H9 (cell line): ENCODE measurements around the gene COL23A1. TPM values are rescaled to one million over a fixed set of nuclear protein-coding genes. Genes with fewer than 3 reads are reported as not detected.

Experiments used
- DNase-seq: peaks from one replicate; pipeline ENCODE4 v3.0.0-alpha.2; 2017
- H2AFZ ChIP-seq: one replicate; pipeline ENCODE4 v1.6.1; 2013; ENCODE audit warnings: mild to moderate bottlenecking, low read length, control low read depth, moderate library complexity
- H2AK5ac ChIP-seq: 2 replicates; pipeline ENCODE4 v1.6.1; 2013; ENCODE audit warnings: low read length, control low read depth, mixed read lengths; ENCODE audit not compliant: insufficient read length
- H2BK120ac ChIP-seq: one replicate; pipeline ENCODE4 v1.6.1; 2013; ENCODE audit warnings: low read depth, mild to moderate bottlenecking, low read length, control low read depth, inconsistent platforms; ENCODE audit not compliant: poor library complexity, severe bottlenecking
- H2BK12ac ChIP-seq: 2 replicates; pipeline ENCODE4 v1.6.1; 2013; ENCODE audit warnings: low read length, control low read depth, mixed read lengths, low read depth; ENCODE audit not compliant: insufficient read length
- H2BK15ac ChIP-seq: 2 replicates; pipeline ENCODE4 v1.6.1; 2013; ENCODE audit warnings: low read depth, low read length, control low read depth
- H2BK20ac ChIP-seq: one replicate; pipeline ENCODE4 v1.6.1; 2013; ENCODE audit warnings: low read depth, mild to moderate bottlenecking, low read length, control low read depth, inconsistent platforms; ENCODE audit not compliant: poor library complexity, severe bottlenecking
- H2BK5ac ChIP-seq: 2 replicates; pipeline ENCODE4 v1.6.1; 2013; ENCODE audit warnings: low read length, control low read depth, mixed read lengths; ENCODE audit not compliant: insufficient read length
- H3K14ac ChIP-seq: 2 replicates; pipeline ENCODE4 v1.6.1; 2013; ENCODE audit warnings: low read length, control low read depth; ENCODE audit not compliant: insufficient read depth
- H3K18ac ChIP-seq: 2 replicates; pipeline ENCODE4 v1.6.1; 2013; ENCODE audit warnings: low read depth, mild to moderate bottlenecking, mixed read lengths, low read length, control low read depth; ENCODE audit not compliant: insufficient read length
- H3K23ac ChIP-seq: 2 replicates; pipeline ENCODE4 v1.6.1; 2013; ENCODE audit warnings: low read length, control low read depth, mixed read lengths, low read depth; ENCODE audit not compliant: insufficient read length
- H3K23me2 ChIP-seq: 2 replicates; pipeline ENCODE4 v1.6.1; 2013; ENCODE audit warnings: low read depth, mild to moderate bottlenecking, mixed read lengths, low read length, control low read depth; ENCODE audit not compliant: insufficient read length, poor library complexity, severe bottlenecking
- H3K27ac ChIP-seq: 2 replicates; pipeline ENCODE4 v1.5.1; 2013; ENCODE audit warnings: low read length, control low read depth, mixed read lengths, low read depth; ENCODE audit not compliant: insufficient read length
- H3K27me3 ChIP-seq: 2 replicates; pipeline ENCODE4 v1.6.1; 2013; ENCODE audit warnings: low read length, control low read depth, inconsistent platforms; ENCODE audit not compliant: insufficient read depth
- H3K4ac ChIP-seq: 2 replicates; pipeline ENCODE4 v1.6.1; 2013; ENCODE audit warnings: low read depth, mild to moderate bottlenecking, control low read depth, inconsistent platforms, low read length, moderate library complexity
- H3K4me1 ChIP-seq: 2 replicates; pipeline ENCODE4 v1.6.1; 2013; ENCODE audit warnings: low read length, control low read depth, inconsistent platforms; ENCODE audit not compliant: insufficient read depth
- H3K4me2 ChIP-seq: 2 replicates; pipeline ENCODE4 v1.6.1; 2013; ENCODE audit warnings: low read length, control low read depth, mixed read lengths; ENCODE audit not compliant: insufficient read length, insufficient read depth
- H3K56ac ChIP-seq: 2 replicates; pipeline ENCODE4 v1.6.1; 2013; ENCODE audit warnings: low read depth, mild to moderate bottlenecking, mixed read lengths, low read length, control low read depth; ENCODE audit not compliant: insufficient read length
- H3K79me1 ChIP-seq: 2 replicates; pipeline ENCODE4 v1.6.1; 2013; ENCODE audit warnings: low read depth, mild to moderate bottlenecking, moderate library complexity, low read length, control low read depth, inconsistent platforms; ENCODE audit not compliant: insufficient read depth, poor library complexity, severe bottlenecking
- H3K79me2 ChIP-seq: 2 replicates; pipeline ENCODE4 v1.6.1; 2013; ENCODE audit warnings: low read length, control low read depth, inconsistent platforms; ENCODE audit not compliant: insufficient read depth
- H3K9ac ChIP-seq: 2 replicates; pipeline ENCODE4 v1.6.1; 2013; ENCODE audit warnings: low read length, control low read depth, mixed read lengths; ENCODE audit not compliant: insufficient read length; ENCODE audit errors: extremely low read depth
- H3K9me3 ChIP-seq: one replicate; pipeline ENCODE4 v1.6.1; 2013; ENCODE audit warnings: low read depth, low read length, inconsistent platforms; ENCODE audit not compliant: control insufficient read depth
- H3T11ph ChIP-seq: one replicate; pipeline ENCODE4 v1.6.1; 2013; ENCODE audit warnings: mild to moderate bottlenecking, low read length, control low read depth, inconsistent platforms
- H4K20me1 ChIP-seq: one replicate; pipeline ENCODE4 v1.6.1; 2013; ENCODE audit not compliant: control insufficient read depth, insufficient read length, insufficient read depth
- H4K5ac ChIP-seq: 2 replicates; pipeline ENCODE4 v1.6.1; 2013; ENCODE audit warnings: low read depth, mild to moderate bottlenecking, mixed read lengths, low read length, control low read depth; ENCODE audit not compliant: insufficient read length
- H4K8ac ChIP-seq: replicated peaks from 2 replicates; pipeline ENCODE4 v1.6.1; 2013; ENCODE audit warnings: low read length, control low read depth, mixed read lengths, low read depth; ENCODE audit not compliant: insufficient read length
- H4K91ac ChIP-seq: 2 replicates; pipeline ENCODE4 v1.6.1; 2013; ENCODE audit warnings: low read depth, mild to moderate bottlenecking, moderate library complexity, mixed read lengths, low read length, control low read depth; ENCODE audit not compliant: insufficient read length
- H3K27ac Mint-ChIP-seq, 3 experiments: 2 replicates in 2 of 3; 3 replicates in 1 of 3; pipeline ENCODE4 v1.8.0; 2020 to 2021; ENCODE audit warnings: mixed read lengths in 3 of 3, mild to moderate bottlenecking in 1 of 3, moderate library complexity in 1 of 3
- H3K27me3 Mint-ChIP-seq: 2 replicates; pipeline ENCODE4 v1.8.0; 2021; ENCODE audit warnings: low read depth, mild to moderate bottlenecking, moderate library complexity, mixed read lengths
- H3K36me3 Mint-ChIP-seq, 3 experiments: 2 replicates in 2 of 3; 3 replicates in 1 of 3; pipeline ENCODE4 v1.8.0; 2020 to 2021; ENCODE audit warnings: low read depth in 3 of 3, mixed read lengths in 3 of 3; ENCODE audit not compliant: insufficient read depth in 1 of 3
- H3K4me1 Mint-ChIP-seq, 2 experiments: 2 replicates each; pipeline ENCODE4 v1.8.0; 2020; ENCODE audit warnings: mixed read lengths in 2 of 2
- H3K4me3 Mint-ChIP-seq, 2 experiments: 2 replicates in 1 of 2; 3 replicates in 1 of 2; pipeline ENCODE4 v1.8.0; 2020 to 2021; ENCODE audit warnings: mild to moderate bottlenecking in 2 of 2, mixed read lengths in 2 of 2, moderate library complexity in 1 of 2
- H3K9me3 Mint-ChIP-seq, 2 experiments: 2 replicates in 1 of 2; 3 replicates in 1 of 2; pipeline ENCODE4 v1.8.0; 2020; ENCODE audit warnings: mild to moderate bottlenecking in 2 of 2, mixed read lengths in 2 of 2, moderate library complexity in 1 of 2
- WGBS: extraction: QIAGEN DNeasy Blood & Tissue Kit; methylation state at CpG from one replicate; pipeline ENCODE4 v1.1.7; 2013; ENCODE audit warnings: missing lambda C conversion rate, low lambda C conversion rate, mixed read lengths; ENCODE audit not compliant: insufficient read length; ENCODE audit errors: extremely low coverage; 5-methylcytosine and 5-hydroxymethylcytosine counted together
- total RNA-seq: library from RNA; stranded (reverse); gene quantifications from 2 replicates; pipeline ENCODE4 v1.2.1, GENCODE V29; 2021
- TF ChIP-seq, protein P1 (sequence below): fragments of 200-600 bp; sonication (generic); conservative IDR thresholded peaks from 3 replicates; pipeline ENCODE4 v1.8.0; 2021; ENCODE audit warnings: antibody characterized with exemption, mild to moderate bottlenecking

Gene COL23A1
- total RNA-seq, 1 experiment from 2014 or later = 2.6 TPM

DNA sequence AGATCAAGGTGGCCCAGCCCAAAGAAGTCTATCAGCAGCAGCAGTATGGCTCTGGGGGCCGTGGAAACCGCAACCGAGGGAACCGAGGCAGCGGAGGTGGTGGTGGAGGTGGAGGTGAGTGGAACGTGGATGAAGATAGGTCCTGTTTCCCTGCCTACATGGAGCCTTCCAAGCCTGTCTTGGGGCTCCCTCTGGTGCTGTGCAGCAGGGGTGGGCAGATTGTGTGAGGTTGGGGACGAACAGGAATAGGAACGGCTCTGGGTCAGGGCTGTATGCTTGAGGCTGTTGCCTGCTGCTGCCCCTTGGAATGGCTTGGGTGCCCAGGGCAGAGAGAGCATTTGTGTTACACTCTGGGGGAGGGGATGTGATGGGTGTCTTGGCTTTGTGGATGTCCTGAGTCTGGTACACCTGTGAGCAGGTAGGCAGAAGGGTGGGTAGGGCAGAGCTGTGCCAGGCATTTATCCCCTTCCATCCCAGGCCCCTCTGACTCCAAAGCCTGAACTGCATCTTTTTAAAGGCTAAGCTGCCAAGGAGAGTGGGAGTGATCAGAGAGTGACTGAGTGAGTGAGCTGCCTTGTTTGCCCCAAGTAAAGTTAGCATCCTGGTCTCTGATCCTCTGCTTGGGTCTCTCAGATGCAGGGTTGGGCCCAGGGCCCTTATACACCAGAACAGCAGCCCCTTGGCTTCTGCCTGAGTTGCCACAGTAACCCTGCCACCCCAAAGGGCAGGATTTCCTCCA lies 380.7 kb downstream of the COL23A1 start:
- H4K91ac ChIP-seq = no peak overlapping the region

More for the DNA sequence above, 380.7 kb downstream of the COL23A1 start:
- Histone ChIP-seq H4K20me1 (no peaks in the 10 kb centered on the region), H4K8ac (no peak overlapping the region), H3K56ac (no peak overlapping the region), H2BK20ac (no peak overlapping the region), H3K27me3 (no peaks in the 10 kb centered on the region), H3K9me3 (no peaks in the 10 kb centered on the region), H3K23me2 (peaks cover 10% of the 10 kb centered on the region), H3K23ac (no peak overlapping the region), H2BK5ac (no peak overlapping the region), H3K14ac (no peak overlapping the region), H3T11ph (no peak overlapping the region), H3K9ac (no peak overlapping the region), H2BK120ac (no peak overlapping the region), H3K4me2 (no peak overlapping the region), H3K79me1 (peaks cover 9% of the 10 kb centered on the region), H2AFZ (no peak overlapping the region), H3K18ac (no peak overlapping the region), H3K4ac (no peak overlapping the region), H3K4me1 (no peaks in the 10 kb centered on the region; the same call in 1 of the 2 replicates), H2AK5ac (no peak overlapping the region), H2BK12ac (no peak overlapping the region), H2BK15ac (no peak overlapping the region), H3K79me2 (peaks cover 23% of the 10 kb centered on the region), H4K5ac (no peak overlapping the region), H3K27ac (no peak overlapping the region)
- DNase-seq = no peak
- Mint-ChIP-seq H3K27ac (peak overlapping the region in 2 of 3 experiments; percentile 57 to 88; a peak in 4 of 7 replicates), H3K36me3 (peaks cover 64 to 92% (median 90%) of the 10 kb centered on the region in 3 experiments), H3K4me3 (0 out of 5 replicates have a peak overlapping the region, but pooled peaks of 1 of the 2 experiments have one; percentile 7), H3K4me1 (peaks cover 17 to 38% of the 10 kb centered on the region in 2 experiments), H3K9me3 (no peaks in the 10 kb centered on the region), H3K27me3 (peaks cover 12% of the 10 kb centered on the region; the same call in 1 of the 2 replicates)
- TF ChIP-seq, protein P1, sequence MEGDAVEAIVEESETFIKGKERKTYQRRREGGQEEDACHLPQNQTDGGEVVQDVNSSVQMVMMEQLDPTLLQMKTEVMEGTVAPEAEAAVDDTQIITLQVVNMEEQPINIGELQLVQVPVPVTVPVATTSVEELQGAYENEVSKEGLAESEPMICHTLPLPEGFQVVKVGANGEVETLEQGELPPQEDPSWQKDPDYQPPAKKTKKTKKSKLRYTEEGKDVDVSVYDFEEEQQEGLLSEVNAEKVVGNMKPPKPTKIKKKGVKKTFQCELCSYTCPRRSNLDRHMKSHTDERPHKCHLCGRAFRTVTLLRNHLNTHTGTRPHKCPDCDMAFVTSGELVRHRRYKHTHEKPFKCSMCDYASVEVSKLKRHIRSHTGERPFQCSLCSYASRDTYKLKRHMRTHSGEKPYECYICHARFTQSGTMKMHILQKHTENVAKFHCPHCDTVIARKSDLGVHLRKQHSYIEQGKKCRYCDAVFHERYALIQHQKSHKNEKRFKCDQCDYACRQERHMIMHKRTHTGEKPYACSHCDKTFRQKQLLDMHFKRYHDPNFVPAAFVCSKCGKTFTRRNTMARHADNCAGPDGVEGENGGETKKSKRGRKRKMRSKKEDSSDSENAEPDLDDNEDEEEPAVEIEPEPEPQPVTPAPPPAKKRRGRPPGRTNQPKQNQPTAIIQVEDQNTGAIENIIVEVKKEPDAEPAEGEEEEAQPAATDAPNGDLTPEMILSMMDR = no peak
- WGBS = no CpG with 5 or more reads among the region's 8 CpGs
